D721Med (cell line): ENCODE data around the gene FAT3.

Source experiments
- DNase-seq: peaks from one replicate; pipeline ENCODE4 v3.0.0; 2011; ENCODE audit warnings: low spot score; ENCODE audit not compliant: insufficient read length
- FAIRE-seq: peaks from 2 replicates; lab custom pipeline; 2011; peaks lifted over from hg19 to GRCh38; lab: Jason Lieb, UNC
- TF ChIP-seq, protein P1 (sequence below): IDR thresholded peaks from 2 replicates; pipeline ENCODE4 v1.5.1; 2012; ENCODE audit warnings: mild to moderate bottlenecking, control low read depth; ENCODE audit not compliant: insufficient read depth; ENCODE audit errors: missing control alignments

The FAT3 gene

DNA sequence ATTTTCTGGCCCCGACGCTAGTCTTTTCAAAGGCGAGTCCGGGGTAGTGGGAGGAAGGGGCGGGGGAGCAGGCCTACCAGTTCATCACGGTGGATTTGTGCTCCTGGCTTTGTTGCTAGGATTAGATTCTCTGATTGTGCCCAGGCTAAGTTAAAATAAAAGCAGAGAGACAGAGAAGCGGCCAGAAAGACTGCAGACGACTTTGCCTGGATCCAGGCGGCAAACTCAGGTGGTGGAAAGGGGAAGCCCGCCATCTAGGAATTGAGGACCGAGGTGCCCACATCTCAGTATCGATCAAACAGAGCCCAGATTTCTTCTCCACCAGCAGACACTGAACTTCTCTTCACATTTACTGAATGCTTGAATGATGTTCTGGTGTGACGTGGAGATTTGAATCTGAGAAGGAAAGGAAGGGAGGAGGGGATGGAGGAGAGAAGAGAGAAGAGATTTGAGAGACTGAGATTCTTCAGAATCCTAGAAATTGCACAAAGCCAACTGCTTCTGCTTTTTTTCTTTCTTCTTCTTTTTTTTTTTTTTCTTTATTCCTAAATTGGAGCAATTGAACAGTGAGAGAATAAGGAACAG, 2.7 kb downstream of the FAT3 start:
- TF ChIP-seq, protein P1, sequence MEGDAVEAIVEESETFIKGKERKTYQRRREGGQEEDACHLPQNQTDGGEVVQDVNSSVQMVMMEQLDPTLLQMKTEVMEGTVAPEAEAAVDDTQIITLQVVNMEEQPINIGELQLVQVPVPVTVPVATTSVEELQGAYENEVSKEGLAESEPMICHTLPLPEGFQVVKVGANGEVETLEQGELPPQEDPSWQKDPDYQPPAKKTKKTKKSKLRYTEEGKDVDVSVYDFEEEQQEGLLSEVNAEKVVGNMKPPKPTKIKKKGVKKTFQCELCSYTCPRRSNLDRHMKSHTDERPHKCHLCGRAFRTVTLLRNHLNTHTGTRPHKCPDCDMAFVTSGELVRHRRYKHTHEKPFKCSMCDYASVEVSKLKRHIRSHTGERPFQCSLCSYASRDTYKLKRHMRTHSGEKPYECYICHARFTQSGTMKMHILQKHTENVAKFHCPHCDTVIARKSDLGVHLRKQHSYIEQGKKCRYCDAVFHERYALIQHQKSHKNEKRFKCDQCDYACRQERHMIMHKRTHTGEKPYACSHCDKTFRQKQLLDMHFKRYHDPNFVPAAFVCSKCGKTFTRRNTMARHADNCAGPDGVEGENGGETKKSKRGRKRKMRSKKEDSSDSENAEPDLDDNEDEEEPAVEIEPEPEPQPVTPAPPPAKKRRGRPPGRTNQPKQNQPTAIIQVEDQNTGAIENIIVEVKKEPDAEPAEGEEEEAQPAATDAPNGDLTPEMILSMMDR, result no peak
- FAIRE-seq (no peak), DNase-seq (no peak)

- TF ChIP-seq, protein P1, result no peak
- DNase-seq (no peak), FAIRE-seq (no peak)
These were observed 3.6 kb downstream of the FAT3 start for GRCh38 chr11:92227959-92228935.

- FAIRE-seq (peak; percentile 25), DNase-seq (no peak)
- TF ChIP-seq, protein P1, result no peak
These were observed 12.2 kb downstream of the FAT3 start for GRCh38 chr11:92236856-92237255.

DNA sequence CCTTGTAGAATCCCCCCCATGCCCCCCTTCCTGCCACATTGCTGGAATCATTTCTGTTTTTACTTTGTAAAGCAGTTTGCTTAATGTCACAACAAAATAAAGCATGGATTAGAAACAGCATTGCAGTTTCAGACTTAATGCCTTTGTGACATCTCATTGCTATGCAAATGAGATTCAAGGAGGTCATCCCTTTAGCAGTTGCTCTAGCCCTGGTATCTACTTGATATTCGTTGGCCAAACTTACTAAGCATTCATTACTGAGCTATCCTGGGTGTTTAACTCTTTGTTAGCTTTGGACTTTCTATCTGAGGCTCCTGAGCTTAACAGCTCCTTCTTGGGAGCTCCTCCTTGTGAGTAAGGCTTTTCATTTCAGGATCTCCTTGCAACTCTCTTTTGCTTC, 16.3 kb downstream of the FAT3 start:
- FAIRE-seq (no peak), DNase-seq (no peak)
- TF ChIP-seq, protein P1, result no peak

GRCh38 chr11:92245700-92246271, 21.2 kb downstream of the FAT3 start:
- FAIRE-seq, result no peak
- TF ChIP-seq, protein P1, result no peak
- no peak for DNase-seq

DNA sequence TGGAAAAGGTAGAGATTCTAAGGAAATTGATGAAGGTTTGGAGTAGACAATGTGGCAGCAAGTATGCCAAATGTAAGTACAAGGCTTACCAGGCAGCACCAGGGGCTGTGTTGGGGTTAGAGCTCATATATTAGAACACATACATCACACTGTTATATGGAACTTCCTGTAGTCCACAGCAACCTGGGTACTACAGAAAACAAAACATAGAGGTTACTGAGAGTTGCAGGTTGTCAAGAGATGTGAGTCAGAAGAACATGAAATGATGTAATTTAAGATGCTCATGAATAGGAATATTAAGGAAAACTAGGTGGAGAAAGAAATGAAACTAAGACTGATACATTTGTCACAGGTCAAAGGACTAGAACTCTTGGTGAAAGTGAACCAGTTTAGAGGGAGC, 22.0 kb downstream of the FAT3 start:
- TF ChIP-seq, protein P1, result no peak

More for the DNA sequence above, 22.0 kb downstream of the FAT3 start:
- no peak for DNase-seq
- no peak for FAIRE-seq
